ENCODE measurements around the gene BRCA1.
A peak's percentile ranks its signal among the peaks of the same experiment; 100 is the strongest.

The BRCA1 gene

GRCh38 chr17:43126911-43127290 is 1.7 kb upstream of the BRCA1 start:
- Histone ChIP-seq H3K4me2 (ENCODE audit: low read length) (no peak overlapping the region), H2BK12ac (ENCODE audit: low read length) (no peak overlapping the region), H4K91ac (ENCODE audit: low read depth, low read length) (no peak overlapping the region), H4K8ac (ENCODE audit: low read depth, low read length) (no peak overlapping the region), H3K4me3 (ENCODE audit: low read depth, low read length) (no peak overlapping the region), H3K4ac (ENCODE audit: low read depth, low read length) (no peak overlapping the region), H3K79me1 (ENCODE audit: low read length) (peaks cover 6% of the 10 kb centered on the region), H3K36me3 (ENCODE audit: control insufficient read depth in 1 of 2, insufficient read depth in 2 of 2, low read length in 2 of 2) (peaks cover 0 to 6% of the 10 kb centered on the region in 2 experiments), H3K9ac (ENCODE audit: low read length) (no peak overlapping the region), H3K9me3 (ENCODE audit: insufficient read depth, low read depth, low read length) (no peaks in the 10 kb centered on the region), H4K12ac (ENCODE audit: low read depth, low read length) (no peak overlapping the region), H2AFZ (ENCODE audit: insufficient read depth, low read length, poor library complexity) (no peak overlapping the region), H2BK5ac (ENCODE audit: low read depth, low read length, poor library complexity) (no peak overlapping the region), H3K27ac (ENCODE audit: low read depth, low read length) (no peak overlapping the region), H3K27me3 (ENCODE audit: insufficient read depth, low read length) (no peaks in the 10 kb centered on the region), H3K79me2 (ENCODE audit: control insufficient read depth, insufficient read depth, low read length, poor library complexity) (peaks cover 2% of the 10 kb centered on the region), H3K14ac (ENCODE audit: low read length) (no peak overlapping the region), H3K23ac (ENCODE audit: low read length) (no peak overlapping the region), H3K4me1 (ENCODE audit: control insufficient read depth in 1 of 2, insufficient read depth in 2 of 2, low read length in 2 of 2) (peaks cover 0 to 5% of the 10 kb centered on the region in 2 experiments), H2BK120ac (ENCODE audit: insufficient read depth, low read length, poor library complexity) (no peak overlapping the region), H2AK5ac (ENCODE audit: low read length) (no peak overlapping the region), H3K18ac (ENCODE audit: low read length) (no peak overlapping the region)
- WGBS (ENCODE audit: extremely low coverage, insufficient coverage, insufficient read length), result no CpG with 5 or more reads among the region's 24 CpGs
- peak; percentile 16 to 51 for DNase-seq

GRCh38 chr17:43125967-43126910 is 1.1 kb upstream of the BRCA1 start:
- Histone ChIP-seq H3K79me1 (ENCODE audit: low read length) (peaks cover 6% of the 10 kb centered on the region), H2AK5ac (ENCODE audit: low read length) (peak overlapping the region; percentile 16), H3K4me1 (ENCODE audit: control insufficient read depth in 1 of 2, insufficient read depth in 2 of 2, low read length in 2 of 2) (peaks cover 0 to 5% of the 10 kb centered on the region in 2 experiments), H3K9me3 (ENCODE audit: insufficient read depth, low read depth, low read length) (no peaks in the 10 kb centered on the region), H2AFZ (ENCODE audit: insufficient read depth, low read length, poor library complexity) (no peak overlapping the region), H3K14ac (ENCODE audit: low read length) (peak overlapping the region; percentile 12), H2BK12ac (ENCODE audit: low read length) (no peak overlapping the region), H4K8ac (ENCODE audit: low read depth, low read length) (peak overlapping the region; percentile 75), H3K18ac (ENCODE audit: low read length) (no peak overlapping the region), H3K4me2 (ENCODE audit: low read length) (peak overlapping the region; percentile 57), H3K27me3 (ENCODE audit: insufficient read depth, low read length) (no peaks in the 10 kb centered on the region), H4K91ac (ENCODE audit: low read depth, low read length) (peak overlapping the region; percentile 35), H3K36me3 (ENCODE audit: control insufficient read depth in 1 of 2, insufficient read depth in 2 of 2, low read length in 2 of 2) (peaks cover 2 to 6% of the 10 kb centered on the region in 2 experiments), H3K23ac (ENCODE audit: low read length) (no peak overlapping the region), H3K27ac (ENCODE audit: low read depth, low read length) (no peak overlapping the region), H4K12ac (ENCODE audit: low read depth, low read length) (peak overlapping the region; percentile 1), H3K9ac (ENCODE audit: low read length) (peak overlapping the region; percentile 60), H2BK5ac (ENCODE audit: low read depth, low read length, poor library complexity) (no peak overlapping the region), H3K4me3 (ENCODE audit: low read depth, low read length) (peak overlapping the region; percentile 72), H2BK120ac (ENCODE audit: insufficient read depth, low read length, poor library complexity) (no peak overlapping the region), H3K79me2 (ENCODE audit: control insufficient read depth, insufficient read depth, low read length, poor library complexity) (peaks cover 2% of the 10 kb centered on the region), H3K4ac (ENCODE audit: low read depth, low read length) (peak overlapping the region; percentile 15)
- WGBS (ENCODE audit: extremely low coverage, insufficient coverage, insufficient read length), result no CpG with 5 or more reads among the region's 59 CpGs
- peak; percentile 68 to 83 for DNase-seq

- Histone ChIP-seq H3K4me1 (ENCODE audit: control insufficient read depth in 1 of 2, insufficient read depth in 2 of 2, low read length in 2 of 2) (no peaks in the 10 kb centered on the region), H2BK12ac (ENCODE audit: low read length) (no peak overlapping the region), H3K27ac (ENCODE audit: low read depth, low read length) (no peak overlapping the region), H3K79me1 (ENCODE audit: low read length) (no peaks in the 10 kb centered on the region), H3K23ac (ENCODE audit: low read length) (no peak overlapping the region), H3K4ac (ENCODE audit: low read depth, low read length) (no peak overlapping the region), H3K14ac (ENCODE audit: low read length) (no peak overlapping the region), H3K4me3 (ENCODE audit: low read depth, low read length) (no peak overlapping the region), H3K79me2 (ENCODE audit: control insufficient read depth, insufficient read depth, low read length, poor library complexity) (no peaks in the 10 kb centered on the region), H4K91ac (ENCODE audit: low read depth, low read length) (no peak overlapping the region), H3K4me2 (ENCODE audit: low read length) (no peak overlapping the region), H4K12ac (ENCODE audit: low read depth, low read length) (no peak overlapping the region), H3K36me3 (ENCODE audit: control insufficient read depth in 1 of 2, insufficient read depth in 2 of 2, low read length in 2 of 2) (peaks cover 4 to 6% of the 10 kb centered on the region in 2 experiments), H3K9me3 (ENCODE audit: insufficient read depth, low read depth, low read length) (no peaks in the 10 kb centered on the region), H2AK5ac (ENCODE audit: low read length) (no peak overlapping the region), H3K9ac (ENCODE audit: low read length) (no peak overlapping the region), H2BK120ac (ENCODE audit: insufficient read depth, low read length, poor library complexity) (no peak overlapping the region), H3K18ac (ENCODE audit: low read length) (no peak overlapping the region), H3K27me3 (ENCODE audit: insufficient read depth, low read length) (no peaks in the 10 kb centered on the region), H2BK5ac (ENCODE audit: low read depth, low read length, poor library complexity) (no peak overlapping the region), H4K8ac (ENCODE audit: low read depth, low read length) (no peak overlapping the region), H2AFZ (ENCODE audit: insufficient read depth, low read length, poor library complexity) (no peak overlapping the region)
- WGBS (ENCODE audit: extremely low coverage, insufficient coverage, insufficient read length), result no CpG with 5 or more reads among the region's 14 CpGs
- no peak for DNase-seq
Measured at GRCh38 chr17:43118679-43119615, 6.2 kb downstream of the BRCA1 start.

- no peak overlapping the region for H3K14ac ChIP-seq (ENCODE audit: low read length)
- H2AFZ ChIP-seq (ENCODE audit: insufficient read depth, low read length, poor library complexity), result no peak overlapping the region
- no peaks in the 10 kb centered on the region for H3K79me2 ChIP-seq (ENCODE audit: control insufficient read depth, insufficient read depth, low read length, poor library complexity)
- H3K36me3 ChIP-seq (ENCODE audit: control insufficient read depth in 1 of 2, insufficient read depth in 2 of 2, low read length in 2 of 2), result peaks cover 4 to 9% of the 10 kb centered on the region in 2 experiments
- no peaks in the 10 kb centered on the region for H3K27me3 ChIP-seq (ENCODE audit: insufficient read depth, low read length)
- H4K12ac ChIP-seq (ENCODE audit: low read depth, low read length), result no peak overlapping the region
- no peak overlapping the region for H3K23ac ChIP-seq (ENCODE audit: low read length)
- no CpG with 5 or more reads among the region's 2 CpGs for WGBS (ENCODE audit: extremely low coverage, insufficient coverage, insufficient read length)
- no peak overlapping the region for H3K27ac ChIP-seq (ENCODE audit: low read depth, low read length)
- no peak overlapping the region for H3K4me3 ChIP-seq (ENCODE audit: low read depth, low read length)
- H3K4me2 ChIP-seq (ENCODE audit: low read length), result no peak overlapping the region
- H2BK12ac ChIP-seq (ENCODE audit: low read length), result no peak overlapping the region
- H2AK5ac ChIP-seq (ENCODE audit: low read length), result no peak overlapping the region
- no peak overlapping the region for H3K9ac ChIP-seq (ENCODE audit: low read length)
- DNase-seq, result peak; percentile 46 to 98
- H4K91ac ChIP-seq (ENCODE audit: low read depth, low read length), result no peak overlapping the region
- H3K18ac ChIP-seq (ENCODE audit: low read length), result no peak overlapping the region
- no peaks in the 10 kb centered on the region for H3K4me1 ChIP-seq (ENCODE audit: control insufficient read depth in 1 of 2, insufficient read depth in 2 of 2, low read length in 2 of 2)
- no peaks in the 10 kb centered on the region for H3K9me3 ChIP-seq (ENCODE audit: insufficient read depth, low read depth, low read length)
- H2BK120ac ChIP-seq (ENCODE audit: insufficient read depth, low read length, poor library complexity), result no peak overlapping the region
- H4K8ac ChIP-seq (ENCODE audit: low read depth, low read length), result no peak overlapping the region
- no peak overlapping the region for H2BK5ac ChIP-seq (ENCODE audit: low read depth, low read length, poor library complexity)
- no peak overlapping the region for H3K4ac ChIP-seq (ENCODE audit: low read depth, low read length)
- H3K79me1 ChIP-seq (ENCODE audit: low read length), result no peaks in the 10 kb centered on the region
Measured at GRCh38 chr17:43114151-43114552, 11.0 kb downstream of the BRCA1 start.

Data from trophoblast cell (in vitro differentiated cells and primary cell).